ENCODE results near the gene KAZN.

- TF ChIP-seq RCOR1 (IDR thresholded peaks at IDR 0.05; ENCODE audit: low read length) (no peak), MXI1 (IDR thresholded peaks at IDR 0.05; ENCODE audit: low read depth, low read length) (no peak), CTCF (IDR thresholded peaks at IDR 0.05) (no peak), GATA2 (CRISPR knock-in tag; IDR thresholded peaks at IDR 0.05) (no peak), RAD21 (IDR thresholded peaks at IDR 0.05; ENCODE audit: low read length) (no peak), GABPA (IDR thresholded peaks at IDR 0.05; ENCODE audit: low read depth) (no peak), POLR2AphosphoS5 (IDR thresholded peaks at IDR 0.05; ENCODE audit: low read depth, low read length) (no peak), TAF1 (IDR thresholded peaks at IDR 0.05; ENCODE audit: borderline replicate concordance, low read depth, low read length) (no peak)
Measured at GRCh38 chr1:14746393-14746792, 147.9 kb downstream of the KAZN start.
